Colonic mucosa (tissue), 4 donors: ENCODE results near the gene CSTA. TPM values are rescaled to one million over a fixed set of nuclear protein-coding genes. Genes with fewer than 3 reads are reported as not detected.

ENCODE experiments used
- DNase-seq: peaks from one replicate; pipeline ENCODE4 v3.0.0-alpha.2; 2020
- H3K27ac ChIP-seq: fragments of 200-600 bp; one replicate; pipeline ENCODE4 v1.8.0; 2021
- H3K27me3 ChIP-seq: fragments of 200-600 bp; one replicate; pipeline ENCODE4 v1.8.0; 2021
- H3K36me3 ChIP-seq: fragments of 200-600 bp; one replicate; pipeline ENCODE4 v1.8.0; 2021
- H3K4me1 ChIP-seq: fragments of 200-600 bp; one replicate; pipeline ENCODE4 v1.8.0; 2021; ENCODE audit warnings: mild to moderate bottlenecking
- H3K4me3 ChIP-seq: fragments of 200-600 bp; one replicate; pipeline ENCODE4 v1.8.0; 2021
- H3K9ac ChIP-seq, 2 donors: one replicate each; pipeline ENCODE4 v1.7.0; 2013; ENCODE audit warnings: control low read depth in 2 of 2, low read depth in 2 of 2, low read length in 2 of 2
- H3K9me3 ChIP-seq: fragments of 200-600 bp; one replicate; pipeline ENCODE4 v1.8.0; 2021
- CTCF ChIP-seq: fragments of 200-600 bp; IDR thresholded peaks from one replicate; pipeline ENCODE4 v1.8.0; 2022; ENCODE audit warnings: antibody characterized with exemption, mild to moderate bottlenecking
- intact Hi-C: fragments of 100-400 bp; cut with DNase I; formaldehyde crosslinking; loops from one replicate; pipeline ENCODE4 v1.14.1; 2022
- total RNA-seq, 2 donors: library from RNA; stranded (reverse); fragmentation: NEBNext Ultra II Directional in 1 of 2; extraction: Animal tissue kit (Norgen Biotek cat#: 25700) in 1 of 2; gene quantifications; one replicate each; pipeline ENCODE4 v1.2.1, GENCODE V29; 2021
- donor health status: healthy.
- donor health status: DM: no; HTN: no; CAD: no.
- donor health status: DM: no; HTN: no; CAD: no.

Gene CSTA
- total RNA-seq, 2 donors from 2014 or later = 1.2 TPM; not detected in 1

GRCh38 chr3:122353215-122353614, 28.2 kb downstream of the CSTA start:
- TF ChIP-seq CTCF = no peak
- no peaks in the 10 kb centered on the region for H3K9me3 ChIP-seq
- H3K27me3 ChIP-seq = no peaks in the 10 kb centered on the region
- H3K4me1 ChIP-seq = peaks cover 3% of the 10 kb centered on the region
- H3K9ac ChIP-seq = no peak overlapping the region
- no peaks in the 10 kb centered on the region for H3K36me3 ChIP-seq
- intact Hi-C loops = loop anchor here (10.0 kb wide), 1 partner anchor 248 kb away; no protein-coding TSS in a partner anchor
- H3K4me3 ChIP-seq = no peak overlapping the region
- DNase-seq = no peak
- H3K27ac ChIP-seq = no peak overlapping the region

DNA sequence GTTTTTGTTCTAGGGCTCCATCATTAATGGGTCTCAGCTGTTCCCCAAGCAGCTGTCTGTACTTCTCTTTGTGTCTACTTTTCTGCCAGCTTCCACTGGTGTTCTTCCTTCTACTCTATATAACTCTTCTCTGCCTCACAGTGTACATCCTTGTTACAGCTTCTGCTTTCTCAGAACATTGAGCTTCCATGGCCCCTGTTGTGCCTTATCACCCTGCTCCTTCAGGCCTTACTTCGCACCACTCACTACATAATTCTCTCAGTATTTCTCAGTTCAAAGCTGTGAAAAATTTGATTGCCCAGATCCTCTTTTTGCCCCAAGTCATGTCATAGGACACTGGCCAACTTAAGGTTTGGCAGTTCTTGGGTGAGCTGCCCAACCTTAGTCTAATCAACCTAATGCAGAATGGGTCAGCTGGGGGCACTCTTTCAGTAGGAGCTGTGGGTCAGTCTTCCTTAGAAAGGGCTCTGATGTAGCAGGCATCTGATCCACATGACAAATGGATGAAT, 28.9 kb downstream of the CSTA start:
- no peak for DNase-seq
- intact Hi-C loops = loop anchor here (10.0 kb wide), 1 partner anchor 249 kb away; no protein-coding TSS in a partner anchor
- no peak overlapping the region for H3K27ac ChIP-seq
- H3K9ac ChIP-seq = no peak overlapping the region
- peaks cover 3% of the 10 kb centered on the region for H3K4me1 ChIP-seq
- H3K27me3 ChIP-seq = no peaks in the 10 kb centered on the region
- no peak for TF ChIP-seq CTCF
- H3K9me3 ChIP-seq = no peaks in the 10 kb centered on the region
- no peak overlapping the region for H3K4me3 ChIP-seq
- no peaks in the 10 kb centered on the region for H3K36me3 ChIP-seq

DNA sequence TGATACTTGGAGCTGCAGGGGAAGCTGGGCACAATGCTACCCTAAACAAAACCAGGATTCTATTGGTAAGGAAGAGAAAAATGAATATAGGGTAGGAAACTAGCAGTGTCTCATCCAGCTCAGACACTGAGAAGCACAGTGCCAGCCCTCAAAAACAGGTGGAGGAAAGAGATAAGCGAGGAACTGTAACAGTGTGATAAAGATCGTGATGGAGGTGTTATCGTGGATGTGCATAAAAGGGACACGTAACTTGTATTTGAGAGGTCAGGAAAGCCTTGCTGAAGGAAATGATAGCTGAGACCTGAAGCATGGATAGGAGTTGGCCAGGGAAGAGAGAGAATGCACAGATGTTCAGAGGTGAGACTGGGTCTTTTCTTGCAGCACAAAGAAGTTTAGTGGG, 30.6 kb downstream of the CSTA start:
- Histone ChIP-seq H3K27ac (no peak overlapping the region), H3K9me3 (no peaks in the 10 kb centered on the region)
- intact Hi-C loops = loop anchor here (2.0 to 10.0 kb wide), 2 partner anchors 49 to 251 kb away; no protein-coding TSS in a partner anchor

DNA sequence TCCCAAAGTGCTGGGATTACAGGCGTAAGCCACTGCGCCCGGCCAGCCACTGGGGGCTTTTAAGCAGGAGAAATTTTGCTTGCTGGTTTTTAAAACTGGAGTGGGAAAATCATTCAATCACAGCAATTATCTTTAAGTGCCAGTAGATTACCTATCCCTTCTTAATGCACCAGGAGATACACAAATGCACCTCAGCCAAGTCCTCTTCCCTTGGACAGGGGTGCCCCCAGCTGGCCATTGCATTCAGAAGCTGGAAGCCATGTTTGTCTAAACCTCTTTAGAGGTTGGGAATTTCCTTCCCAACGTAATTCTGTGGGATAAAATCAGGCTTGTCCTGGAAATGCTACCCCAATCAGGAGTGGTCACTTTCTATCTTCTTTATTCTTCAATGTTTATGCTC, 31.4 kb downstream of the CSTA start:
- DNase-seq = peak; percentile 79
- no peak overlapping the region for H3K4me3 ChIP-seq
- no peaks in the 10 kb centered on the region for H3K27me3 ChIP-seq
- no peak overlapping the region for H3K27ac ChIP-seq
- no peaks in the 10 kb centered on the region for H3K36me3 ChIP-seq
- H3K9me3 ChIP-seq = no peaks in the 10 kb centered on the region
- peak; percentile 33 for TF ChIP-seq CTCF
- intact Hi-C loops = loop anchor here (2.0 to 10.0 kb wide), 2 partner anchors 50 to 252 kb away; no protein-coding TSS in a partner anchor
- no peak overlapping the region for H3K9ac ChIP-seq
- peaks cover 3% of the 10 kb centered on the region for H3K4me1 ChIP-seq

More for the DNA sequence above, 30.6 kb downstream of the CSTA start:
- Histone ChIP-seq H3K4me1 (peaks cover 3% of the 10 kb centered on the region), H3K27me3 (no peaks in the 10 kb centered on the region), H3K4me3 (no peak overlapping the region), H3K9ac (no peak overlapping the region), H3K36me3 (no peaks in the 10 kb centered on the region)
- no peak for DNase-seq
- TF ChIP-seq CTCF = no peak

DNA sequence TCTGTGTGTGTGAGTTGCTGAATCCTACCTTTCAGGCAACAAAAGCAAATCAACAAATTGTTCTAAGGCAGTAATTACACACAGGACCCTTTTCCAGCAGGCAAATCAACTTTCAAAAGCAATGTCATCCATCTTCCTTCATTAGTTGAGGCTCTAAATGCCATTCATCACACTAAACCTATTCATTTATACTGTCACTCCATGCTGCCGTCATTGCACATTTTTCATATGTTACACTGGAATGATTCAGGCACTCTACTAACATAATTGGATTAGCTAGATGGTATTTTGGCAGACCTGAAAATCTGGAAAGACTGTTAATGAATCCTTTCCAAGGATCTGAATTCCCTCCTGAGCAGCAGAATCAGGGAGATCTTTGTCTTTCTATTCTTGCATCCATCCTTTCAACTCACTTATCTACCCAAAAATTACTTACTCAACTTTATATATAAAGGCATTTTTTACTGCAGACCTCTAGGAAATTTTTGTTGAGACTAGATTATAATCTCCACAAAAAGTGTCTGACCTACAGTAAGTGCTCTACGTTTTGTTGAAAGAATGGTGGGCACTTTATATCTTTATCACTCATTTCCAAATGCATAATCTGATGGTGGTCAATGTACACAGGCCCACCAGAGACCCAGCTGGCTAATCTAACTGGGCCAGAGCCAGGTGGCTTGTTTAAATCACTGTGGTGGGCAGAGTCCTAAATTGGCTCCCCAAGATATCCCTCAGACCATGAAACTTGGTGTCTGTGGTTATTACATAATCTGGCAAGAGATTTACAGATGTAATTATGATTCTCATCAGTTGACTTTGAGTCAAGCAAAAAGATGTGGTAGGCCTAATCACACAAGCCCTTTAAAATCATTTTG, 33.0 kb downstream of the CSTA start:
- Histone ChIP-seq H3K27ac (no peak overlapping the region), H3K9me3 (no peaks in the 10 kb centered on the region), H3K27me3 (no peaks in the 10 kb centered on the region), H3K36me3 (no peaks in the 10 kb centered on the region), H3K4me3 (no peak overlapping the region), H3K4me1 (no peaks in the 10 kb centered on the region), H3K9ac (no peak overlapping the region)
- TF ChIP-seq CTCF = no peak
- intact Hi-C loops = loop anchor here (2.0 to 10.0 kb wide), 2 partner anchors 51 to 253 kb away; no protein-coding TSS in a partner anchor
- no peak for DNase-seq
